PFSK-1 (cell line): ENCODE data around the gene LONRF2.

ENCODE experiments used
- FOXP2 ChIP-seq: optimal IDR thresholded peaks from 2 replicates; pipeline ENCODE3; 2011; ENCODE audit warnings: borderline replicate concordance, control low read depth, inconsistent platforms; ENCODE audit not compliant: insufficient read depth; ENCODE audit errors: extremely low read length, extremely low read depth
- POLR2AphosphoS5 ChIP-seq: IDR thresholded peaks from 2 replicates; pipeline ENCODE4 v1.6.1; 2012; ENCODE audit warnings: low read depth, mild to moderate bottlenecking, control low read depth, low read length, moderate library complexity
- REST ChIP-seq, 2 experiments: IDR thresholded peaks; 2 replicates each; pipeline versions ENCODE4 v1.6.1 to v1.8.0; 2011 to 2012; ENCODE audit warnings: low read depth in 2 of 2, low read length in 2 of 2, control low read depth in 1 of 2, inconsistent platforms in 1 of 2, mild to moderate bottlenecking in 1 of 2, moderate library complexity in 1 of 2; ENCODE audit not compliant: insufficient read depth in 1 of 2
- SIN3A ChIP-seq: IDR thresholded peaks from 2 replicates; pipeline ENCODE4 v1.6.1; 2012; ENCODE audit warnings: mild to moderate bottlenecking, low read length, moderate library complexity, borderline replicate concordance; ENCODE audit not compliant: insufficient read depth
- TAF1 ChIP-seq: IDR thresholded peaks from 2 replicates; pipeline ENCODE4 v1.6.1; 2012; ENCODE audit warnings: low read length, control low read depth, borderline replicate concordance; ENCODE audit not compliant: insufficient read depth

LONRF2 gene

GRCh38 chr2:100241236-100241635, 81.1 kb downstream of the LONRF2 start:
- no peak for TF ChIP-seq REST (IDR thresholded peaks at IDR 0.05; ENCODE audit: insufficient read depth in 1 of 2, low read depth in 2 of 2, low read length in 2 of 2)
- no peak for TF ChIP-seq FOXP2
- TF ChIP-seq POLR2AphosphoS5 = no peak
- no peak for TF ChIP-seq TAF1
- no peak for TF ChIP-seq SIN3A

- no peak for TF ChIP-seq POLR2AphosphoS5
- no peak for TF ChIP-seq REST (IDR thresholded peaks at IDR 0.05; ENCODE audit: insufficient read depth in 1 of 2, low read depth in 2 of 2, low read length in 2 of 2)
- TF ChIP-seq FOXP2 = no peak
- no peak for TF ChIP-seq SIN3A
- no peak for TF ChIP-seq TAF1
Measured at GRCh38 chr2:100240386-100240785, 81.9 kb downstream of the LONRF2 start.

- TF ChIP-seq POLR2AphosphoS5 = no peak
- TF ChIP-seq FOXP2 = no peak
- no peak for TF ChIP-seq TAF1
- TF ChIP-seq SIN3A = no peak
- no peak for TF ChIP-seq REST (IDR thresholded peaks at IDR 0.05; ENCODE audit: insufficient read depth in 1 of 2, low read depth in 2 of 2, low read length in 2 of 2)
Measured at GRCh38 chr2:100239486-100240210, 82.7 kb downstream of the LONRF2 start.

- TF ChIP-seq FOXP2 = no peak
- no peak for TF ChIP-seq REST (IDR thresholded peaks at IDR 0.05; ENCODE audit: insufficient read depth in 1 of 2, low read depth in 2 of 2, low read length in 2 of 2)
- TF ChIP-seq SIN3A = no peak
- TF ChIP-seq POLR2AphosphoS5 = no peak
- TF ChIP-seq TAF1 = no peak
Measured at GRCh38 chr2:100238471-100238870, 83.8 kb downstream of the LONRF2 start.
